Activated T-cell treated with anti-CD3 and anti-CD28 coated beads, Interleukin-2, amount 50 U/mL, for 24 hours (primary cell): ENCODE measurements around the gene P2RY14.

Experiments used
- DNase-seq: peaks from one replicate; pipeline ENCODE4 v3.0.0-alpha.2; 2020
- H3K27ac Mint-ChIP-seq: 2 replicates; pipeline ENCODE4 v1.8.0; 2020; ENCODE audit warnings: mild to moderate bottlenecking, mixed read lengths
- H3K27me3 Mint-ChIP-seq: 2 replicates; pipeline ENCODE4 v1.8.0; 2020; ENCODE audit warnings: mixed read lengths
- H3K36me3 Mint-ChIP-seq: 2 replicates; pipeline ENCODE4 v1.8.0; 2020; ENCODE audit warnings: low read depth, mixed read lengths
- H3K4me1 Mint-ChIP-seq: 2 replicates; pipeline ENCODE4 v1.8.0; 2020; ENCODE audit warnings: low read depth, mixed read lengths
- H3K4me3 Mint-ChIP-seq: 2 replicates; pipeline ENCODE4 v1.8.0; 2020; ENCODE audit warnings: mild to moderate bottlenecking, moderate library complexity, mixed read lengths
- H3K9me3 Mint-ChIP-seq: 2 replicates; pipeline ENCODE4 v1.8.0; 2020; ENCODE audit warnings: mixed read lengths

The P2RY14 gene

DNA sequence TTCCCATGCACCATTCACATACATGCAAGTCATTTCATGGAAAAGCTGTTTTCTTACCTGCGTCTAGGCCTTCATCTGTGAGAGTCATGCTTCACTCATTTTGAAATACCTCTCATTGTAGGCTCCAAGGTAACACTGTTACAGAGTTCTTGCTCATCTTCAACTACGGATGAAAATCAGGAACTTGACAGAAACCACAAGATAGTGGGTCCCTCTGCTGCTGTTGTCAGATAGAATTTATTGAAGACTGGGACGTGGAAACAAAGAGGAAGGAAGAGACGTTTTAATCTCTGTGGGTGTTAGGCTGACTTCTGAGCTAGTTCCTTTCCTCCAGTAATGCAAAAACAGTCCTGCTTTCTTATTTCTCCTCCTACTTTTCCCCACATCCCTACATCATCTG lies at the start of gene P2RY14:
P2RY14 (minus strand) TSS at position 313 of the 400 bp plus-strand sequence. CDS start 64,226 bp downstream, outside the sequence.
- H3K4me3 Mint-ChIP-seq, result no peak within 1 kb of the TSS
- peak within 1 kb of the TSS; percentile 79 for H3K27ac Mint-ChIP-seq
- no peak for DNase-seq
- peaks cover 53% of the 10 kb centered on the region for H3K4me1 Mint-ChIP-seq
- H3K9me3 Mint-ChIP-seq, result no peaks in the 10 kb centered on the region
- H3K36me3 Mint-ChIP-seq, result no peaks in the 10 kb centered on the region
- H3K27me3 Mint-ChIP-seq, result no peaks in the 10 kb centered on the region

DNA sequence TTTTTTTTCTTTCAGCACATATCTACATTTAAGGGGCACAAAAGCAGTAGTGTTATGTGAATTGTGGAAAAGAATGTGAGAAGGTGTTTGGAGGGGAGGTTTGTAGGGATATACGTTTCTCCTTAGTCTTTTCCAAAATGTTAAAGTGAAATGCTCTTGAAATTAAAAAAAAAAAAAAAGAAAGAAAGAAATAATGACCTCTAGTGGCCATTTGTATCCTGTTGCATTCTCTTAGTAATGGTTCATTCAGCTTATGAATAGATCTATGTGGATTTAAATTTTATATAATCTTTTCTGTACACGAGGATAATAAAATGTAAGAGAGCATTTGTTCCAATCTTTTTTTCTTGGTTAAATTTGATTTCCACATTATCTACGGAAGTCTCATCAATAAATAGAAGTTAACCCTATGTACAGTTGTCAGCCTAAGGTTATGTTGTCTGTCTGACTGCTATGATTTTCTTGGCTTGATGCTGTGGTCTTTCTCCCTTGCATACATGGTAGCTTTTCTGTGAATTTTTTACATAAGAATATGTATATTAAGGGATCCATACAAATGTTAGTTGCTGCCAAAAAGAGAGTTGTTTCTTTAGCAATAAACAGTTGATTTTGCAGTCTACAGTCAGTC lies 49.3 kb upstream of the P2RY14 start:
- H3K36me3 Mint-ChIP-seq, result no peaks in the 10 kb centered on the region
- peaks cover 25% of the 10 kb centered on the region for H3K4me1 Mint-ChIP-seq
- no peak for DNase-seq
- H3K27ac Mint-ChIP-seq, result no peak overlapping the region
- no peaks in the 10 kb centered on the region for H3K9me3 Mint-ChIP-seq
- no peak overlapping the region for H3K4me3 Mint-ChIP-seq
- peaks cover 11% of the 10 kb centered on the region for H3K27me3 Mint-ChIP-seq

DNA sequence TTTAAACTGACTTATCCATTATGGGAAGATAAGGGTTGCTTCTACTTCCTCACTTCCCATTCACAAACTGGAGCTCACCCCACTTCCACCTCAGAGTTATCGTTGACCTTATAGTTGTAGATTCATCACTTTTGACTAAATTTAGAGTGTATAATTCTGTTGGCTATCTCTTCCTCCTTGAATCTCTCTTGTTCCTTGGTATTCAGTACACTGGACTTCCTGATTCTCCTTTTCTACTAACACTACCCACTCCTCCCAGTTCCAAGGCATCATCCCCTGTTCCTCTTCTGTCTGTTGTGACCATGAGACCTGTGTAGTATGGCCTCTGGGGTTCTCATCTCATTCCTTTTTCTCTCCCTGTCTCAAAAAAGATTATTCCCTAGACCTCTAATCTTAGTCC lies 44.2 kb upstream of the P2RY14 start:
- H3K27me3 Mint-ChIP-seq, result peaks cover 4% of the 10 kb centered on the region
- no peak for DNase-seq
- no peak overlapping the region for H3K4me3 Mint-ChIP-seq
- H3K36me3 Mint-ChIP-seq, result no peaks in the 10 kb centered on the region
- no peak overlapping the region for H3K27ac Mint-ChIP-seq
- H3K4me1 Mint-ChIP-seq, result peaks cover 48% of the 10 kb centered on the region
- H3K9me3 Mint-ChIP-seq, result no peaks in the 10 kb centered on the region

DNA sequence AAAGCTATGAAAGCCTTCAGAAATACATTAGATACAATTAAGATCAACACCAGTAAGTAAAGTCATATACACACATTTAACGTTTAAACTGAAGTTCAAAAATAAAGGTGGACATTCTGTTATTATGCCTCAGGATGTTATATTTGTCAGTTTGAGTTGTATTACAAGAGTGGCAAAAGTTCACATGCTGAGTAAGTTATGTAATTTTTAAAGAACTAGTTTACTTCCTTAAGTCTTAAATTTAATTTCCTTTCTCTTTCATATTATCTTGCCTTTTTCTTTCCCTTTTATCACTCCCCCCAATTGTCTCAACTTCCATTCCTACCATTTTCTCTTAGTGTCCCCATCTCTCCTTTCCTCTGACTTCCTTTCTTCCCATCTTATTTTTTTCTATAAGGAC lies 43.2 kb upstream of the P2RY14 start:
- Mint-ChIP-seq H3K4me3 (no peak overlapping the region), H3K9me3 (no peaks in the 10 kb centered on the region), H3K4me1 (peaks cover 49% of the 10 kb centered on the region), H3K27me3 (no peaks in the 10 kb centered on the region), H3K27ac (no peak overlapping the region), H3K36me3 (no peaks in the 10 kb centered on the region)
- DNase-seq, result no peak

DNA sequence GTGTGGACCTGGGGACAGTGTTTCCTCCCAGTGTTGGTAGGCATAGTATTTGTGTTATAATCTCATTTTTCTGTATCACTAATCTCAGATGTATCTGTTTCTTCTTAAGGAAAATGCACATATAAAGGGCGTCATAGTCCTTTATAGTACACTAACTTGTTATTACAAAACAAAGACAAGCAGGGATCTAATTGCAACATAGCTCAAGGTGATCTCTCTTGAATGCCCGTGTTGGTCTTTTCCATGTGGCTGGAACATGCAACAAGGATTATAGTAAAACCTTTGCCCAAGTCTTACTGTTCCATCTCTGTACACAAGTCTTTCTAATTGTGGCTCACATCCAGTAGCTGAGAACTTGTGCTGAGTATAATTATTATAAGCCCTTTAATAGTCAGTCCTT lies 41.8 kb upstream of the P2RY14 start:
- Mint-ChIP-seq H3K4me3 (no peak overlapping the region), H3K27ac (peak overlapping the region; percentile 80), H3K9me3 (no peaks in the 10 kb centered on the region), H3K27me3 (no peaks in the 10 kb centered on the region), H3K36me3 (no peaks in the 10 kb centered on the region), H3K4me1 (peaks cover 63% of the 10 kb centered on the region)
- DNase-seq, result no peak

DNA sequence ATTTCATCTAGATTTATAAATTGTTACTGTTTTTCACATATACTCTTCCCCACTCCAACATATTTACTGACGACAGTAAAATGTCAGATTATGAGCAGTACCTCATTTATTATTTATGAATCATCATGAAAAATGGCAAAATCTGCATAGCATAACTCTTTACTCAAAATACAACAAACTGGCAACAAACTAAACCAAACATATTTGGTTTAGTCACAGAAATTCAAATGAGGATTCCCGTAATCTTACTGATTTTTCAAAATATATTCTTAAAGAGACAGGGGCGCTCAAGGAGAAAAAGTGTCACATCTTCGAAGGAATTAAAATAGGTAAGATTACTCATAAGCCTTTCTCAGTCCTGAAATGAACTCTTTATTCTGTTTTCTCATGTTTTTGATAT lies 41.3 kb upstream of the P2RY14 start:
- no peak for DNase-seq
- Mint-ChIP-seq H3K4me1 (peaks cover 66% of the 10 kb centered on the region), H3K4me3 (no peak overlapping the region)

DNA sequence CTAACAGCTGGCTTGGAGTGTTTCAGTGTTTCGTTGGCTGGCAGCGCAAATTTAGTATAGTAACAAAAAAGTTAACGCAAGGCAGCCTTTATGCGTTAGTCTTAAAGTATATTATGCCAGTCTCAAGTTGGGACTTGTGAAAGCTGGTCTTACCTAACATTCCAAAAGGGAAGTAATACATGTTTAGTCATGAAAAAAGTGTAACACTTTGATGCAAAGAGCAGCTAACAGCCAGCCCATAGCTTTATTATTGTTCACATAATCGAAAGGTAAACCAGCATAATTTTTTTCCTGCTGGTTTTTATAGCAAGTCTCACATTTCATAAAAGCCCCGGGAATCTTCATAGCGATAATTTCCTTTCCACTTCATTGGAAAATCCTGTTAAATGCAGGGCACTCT lies 40.6 kb upstream of the P2RY14 start:
- Mint-ChIP-seq H3K36me3 (no peaks in the 10 kb centered on the region), H3K4me3 (no peak overlapping the region), H3K4me1 (peaks cover 66% of the 10 kb centered on the region), H3K27me3 (no peaks in the 10 kb centered on the region), H3K27ac (peak overlapping the region; percentile 57), H3K9me3 (no peaks in the 10 kb centered on the region)
- DNase-seq, result no peak

More for the DNA sequence above, 41.3 kb upstream of the P2RY14 start:
- H3K27ac Mint-ChIP-seq, result peak overlapping the region; percentile 80
- H3K27me3 Mint-ChIP-seq, result no peaks in the 10 kb centered on the region
- no peaks in the 10 kb centered on the region for H3K9me3 Mint-ChIP-seq
- H3K36me3 Mint-ChIP-seq, result no peaks in the 10 kb centered on the region

DNA sequence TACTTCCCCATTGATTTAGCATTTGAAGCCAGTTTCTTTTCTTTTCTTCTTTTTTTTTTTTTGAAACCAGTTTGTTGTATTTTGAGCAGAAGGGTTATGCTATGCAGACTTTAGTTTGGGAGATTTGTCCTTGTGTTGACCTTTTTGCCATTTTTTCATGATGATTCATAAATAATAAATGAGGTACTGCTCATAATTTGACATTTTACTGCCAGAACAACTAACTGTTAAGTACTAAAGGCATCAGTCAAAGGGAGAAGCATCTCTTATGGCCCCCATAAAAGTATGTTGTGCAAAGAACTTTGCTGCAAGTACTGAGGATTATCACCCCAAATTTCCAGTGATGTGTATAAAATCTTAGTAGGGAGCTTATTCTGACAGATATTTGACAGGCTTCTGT lies 40.0 kb upstream of the P2RY14 start:
- DNase-seq, result no peak
- Mint-ChIP-seq H3K36me3 (no peaks in the 10 kb centered on the region), H3K4me3 (peak overlapping the region; percentile 37), H3K27ac (peak overlapping the region; percentile 55), H3K4me1 (peaks cover 59% of the 10 kb centered on the region), H3K27me3 (no peaks in the 10 kb centered on the region), H3K9me3 (no peaks in the 10 kb centered on the region)

DNA sequence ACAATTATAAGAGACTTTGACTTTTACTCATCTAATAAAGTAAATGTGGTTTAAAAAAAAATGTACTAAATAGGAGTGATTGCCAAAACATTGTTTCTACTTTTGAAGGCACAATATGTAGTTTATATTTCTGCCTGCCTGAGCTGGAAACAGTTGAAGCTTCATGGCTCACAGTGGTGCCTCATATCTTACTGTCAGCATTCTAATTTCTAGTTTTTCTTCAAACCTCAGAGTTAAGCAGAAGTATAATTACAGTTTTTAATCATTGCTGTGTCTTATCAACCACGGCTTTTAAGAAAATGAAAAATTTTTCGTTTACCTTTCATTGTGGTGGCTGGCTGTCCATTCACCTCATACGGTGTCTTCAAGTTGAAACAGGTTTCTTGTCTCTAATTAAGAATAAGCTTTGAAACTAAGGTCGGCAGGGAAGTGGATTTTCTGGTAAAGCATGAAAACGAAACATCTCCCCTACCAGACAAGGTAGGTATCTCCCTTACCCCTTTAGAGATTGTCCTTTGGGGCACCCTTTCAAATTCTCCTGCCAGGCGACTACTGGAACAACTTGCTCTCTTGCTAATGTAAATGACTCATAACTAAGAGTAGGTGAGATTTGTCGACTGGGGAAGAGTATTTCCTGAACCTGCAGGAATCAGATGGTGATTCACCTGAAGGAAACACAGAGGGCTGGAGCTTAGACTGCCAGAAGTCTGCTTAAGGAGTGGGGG lies 38.1 kb upstream of the P2RY14 start, which contains the start of gene GPR87:
GPR87 (minus strand) TSS at position 554 of the 725 bp plus-strand sequence. CDS start 16,720 bp downstream, outside the sequence.
- no peaks in the 10 kb centered on the region for H3K27me3 Mint-ChIP-seq

DNA sequence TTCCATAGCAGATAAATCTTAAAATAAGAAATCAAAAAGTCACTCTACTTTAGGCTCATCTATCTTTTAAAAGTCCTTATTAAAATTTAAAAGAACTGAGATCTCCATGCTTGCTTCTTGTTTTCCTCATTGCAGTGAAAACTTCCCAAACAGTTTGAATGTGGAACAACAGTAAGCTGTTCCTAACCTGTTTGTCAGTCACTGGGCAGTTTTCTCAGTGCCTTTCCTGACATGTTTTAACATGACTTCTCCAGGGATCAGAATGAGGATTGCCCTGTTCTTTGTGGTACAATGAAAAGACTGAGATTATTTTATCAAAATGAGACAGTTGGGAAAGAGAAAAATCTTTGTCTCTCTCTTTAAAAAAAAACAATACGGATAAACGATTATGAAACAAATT lies 37.5 kb upstream of the P2RY14 start:
- no peaks in the 10 kb centered on the region for H3K9me3 Mint-ChIP-seq
- no peaks in the 10 kb centered on the region for H3K36me3 Mint-ChIP-seq
- no peak for DNase-seq
- peak overlapping the region; percentile 65 for H3K4me3 Mint-ChIP-seq
- H3K27me3 Mint-ChIP-seq, result no peaks in the 10 kb centered on the region
- H3K4me1 Mint-ChIP-seq, result peaks cover 49% of the 10 kb centered on the region
- peak overlapping the region; percentile 97 for H3K27ac Mint-ChIP-seq

More for the DNA sequence above, 38.1 kb upstream of the P2RY14 start, which contains the start of gene GPR87:
- H3K9me3 Mint-ChIP-seq, result no peaks in the 10 kb centered on the region
- peak within 1 kb of the TSS; percentile 65 for H3K4me3 Mint-ChIP-seq
- H3K36me3 Mint-ChIP-seq, result no peaks in the 10 kb centered on the region
- peaks cover 52% of the 10 kb centered on the region for H3K4me1 Mint-ChIP-seq
- peak within 1 kb of the TSS; percentile 97 for H3K27ac Mint-ChIP-seq
- no peak for DNase-seq

DNA sequence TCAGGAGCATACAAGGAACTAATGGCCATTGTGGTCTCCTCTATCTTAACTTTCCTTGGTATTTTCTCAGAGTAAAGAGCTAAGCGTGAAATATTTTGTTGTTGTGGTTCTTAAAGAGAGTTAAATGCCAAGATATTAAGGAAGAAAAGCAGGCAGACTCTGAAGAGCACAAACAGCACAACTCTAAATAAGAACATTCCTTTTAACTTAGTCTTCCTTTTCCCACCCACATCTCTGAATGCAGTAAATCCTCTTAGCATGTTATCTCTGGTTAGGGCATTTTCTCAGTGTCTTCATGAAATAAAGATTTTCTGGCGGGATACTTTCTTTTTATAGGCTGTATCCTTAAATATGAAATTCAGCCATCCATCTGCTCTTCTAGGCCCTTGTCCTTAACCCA lies 36.8 kb upstream of the P2RY14 start:
- no peaks in the 10 kb centered on the region for H3K36me3 Mint-ChIP-seq
- H3K9me3 Mint-ChIP-seq, result no peaks in the 10 kb centered on the region
- DNase-seq, result no peak
- H3K27me3 Mint-ChIP-seq, result no peaks in the 10 kb centered on the region
- peaks cover 42% of the 10 kb centered on the region for H3K4me1 Mint-ChIP-seq
- H3K27ac Mint-ChIP-seq, result peak overlapping the region; percentile 97
- H3K4me3 Mint-ChIP-seq, result peak overlapping the region; percentile 65

DNA sequence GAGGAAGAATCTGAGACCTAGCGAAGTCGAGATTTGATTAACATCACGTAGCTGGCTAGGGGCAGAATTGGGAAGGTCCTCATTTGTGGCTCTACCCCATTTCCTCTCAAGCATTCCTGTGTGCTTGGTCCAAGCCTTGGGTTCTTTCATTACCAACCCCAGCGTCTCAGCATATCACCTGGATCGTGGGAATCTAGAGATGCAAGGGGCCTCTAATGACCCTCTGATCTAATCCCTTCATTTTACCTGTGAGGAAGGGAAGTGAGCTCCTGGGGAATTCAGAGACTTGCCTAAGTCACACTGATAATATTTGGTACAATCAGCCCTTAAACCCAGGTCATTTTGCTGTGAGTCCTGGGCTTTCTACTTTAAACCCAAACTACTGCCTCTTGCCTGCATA lies 36.3 kb upstream of the P2RY14 start:
- peaks cover 38% of the 10 kb centered on the region for H3K4me1 Mint-ChIP-seq
- peak overlapping the region; percentile 97 for H3K27ac Mint-ChIP-seq
- no peaks in the 10 kb centered on the region for H3K9me3 Mint-ChIP-seq

DNA sequence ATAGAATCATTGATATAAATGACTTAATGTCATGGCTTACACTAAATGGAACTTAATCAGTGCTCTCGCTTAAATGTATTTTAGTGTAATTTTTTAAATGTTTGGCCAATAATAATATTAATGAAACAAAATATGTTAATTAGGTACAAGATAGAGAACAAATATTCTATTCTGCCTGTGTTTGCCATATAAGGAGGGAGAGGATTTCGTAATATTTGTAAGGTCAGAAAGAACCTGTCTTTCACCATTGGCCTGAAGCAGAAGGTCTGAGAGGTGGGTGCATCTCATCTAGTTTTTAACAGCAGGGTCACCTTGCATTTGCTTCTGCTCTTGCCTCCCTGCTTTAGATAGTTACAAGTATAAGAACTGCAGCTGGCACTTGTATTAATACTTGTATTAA lies 35.8 kb upstream of the P2RY14 start:
- no peaks in the 10 kb centered on the region for H3K27me3 Mint-ChIP-seq
- H3K4me1 Mint-ChIP-seq, result peaks cover 39% of the 10 kb centered on the region
- H3K4me3 Mint-ChIP-seq, result no peak overlapping the region
- no peaks in the 10 kb centered on the region for H3K36me3 Mint-ChIP-seq
- H3K27ac Mint-ChIP-seq, result no peak overlapping the region
- DNase-seq, result no peak
- no peaks in the 10 kb centered on the region for H3K9me3 Mint-ChIP-seq

More for the DNA sequence above, 36.3 kb upstream of the P2RY14 start:
- H3K27me3 Mint-ChIP-seq, result no peaks in the 10 kb centered on the region
- no peaks in the 10 kb centered on the region for H3K36me3 Mint-ChIP-seq
- H3K4me3 Mint-ChIP-seq, result peak overlapping the region; percentile 65
- DNase-seq, result no peak

DNA sequence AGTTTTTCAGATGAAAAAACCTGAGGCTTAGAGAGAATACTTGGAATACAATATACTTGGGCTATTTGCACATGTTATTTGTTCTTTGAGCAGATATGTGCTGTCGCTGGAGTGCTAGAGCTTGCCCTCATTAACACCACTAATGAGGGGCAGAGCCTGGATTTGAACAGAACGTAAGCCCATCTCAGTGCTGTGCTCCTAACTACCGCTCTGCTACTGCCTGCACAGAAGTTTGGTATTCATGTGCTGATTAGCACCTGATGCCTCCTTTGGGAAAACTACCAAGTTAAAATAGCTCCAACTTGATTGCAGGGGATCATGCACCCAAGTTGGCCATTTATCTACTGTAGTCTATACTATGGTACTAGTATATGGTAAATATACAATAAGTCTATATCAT lies 34.6 kb upstream of the P2RY14 start:
- Mint-ChIP-seq H3K4me3 (no peak overlapping the region), H3K36me3 (no peaks in the 10 kb centered on the region), H3K4me1 (peaks cover 38% of the 10 kb centered on the region), H3K9me3 (no peaks in the 10 kb centered on the region), H3K27ac (no peak overlapping the region), H3K27me3 (no peaks in the 10 kb centered on the region)
- no peak for DNase-seq

DNA sequence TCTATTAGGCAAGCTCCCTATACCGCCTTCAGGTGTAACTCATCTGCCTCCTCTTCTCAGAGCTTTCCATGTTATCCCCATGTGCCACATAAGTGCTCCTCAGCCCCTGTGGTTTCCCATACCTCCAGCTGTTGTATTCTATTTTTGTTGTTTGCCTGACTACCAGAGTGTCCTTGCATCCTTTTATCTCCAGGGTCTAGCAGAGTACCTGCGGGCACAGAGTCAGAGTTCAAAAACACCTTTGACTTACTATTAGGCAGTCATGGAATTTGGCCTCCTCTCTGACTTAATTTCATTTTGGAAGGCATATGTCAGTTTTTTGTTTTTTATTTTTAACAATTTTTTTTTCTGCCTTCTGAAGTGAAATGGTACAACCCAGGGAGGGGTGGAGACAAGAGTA lies 31.2 kb upstream of the P2RY14 start:
- no peak for DNase-seq

More for the DNA sequence above, 31.2 kb upstream of the P2RY14 start:
- Mint-ChIP-seq H3K9me3 (no peaks in the 10 kb centered on the region), H3K4me3 (no peak overlapping the region), H3K27ac (peak overlapping the region; percentile 30), H3K36me3 (no peaks in the 10 kb centered on the region), H3K4me1 (peaks cover 51% of the 10 kb centered on the region), H3K27me3 (no peaks in the 10 kb centered on the region)
